SKM-1 treated with dmso at 0.1 percent for 144 hours (cell line): Measurements from ENCODE around the gene ARL15.

Experiments used
- DNase-seq: peaks from one replicate; lab custom pipeline; 2025; ENCODE audit not compliant: unreplicated experiment; lab: John Stamatoyannopoulos, UW

ARL15 gene

GRCh38 chr5:54254482-54255198 lies 55.7 kb downstream of the ARL15 start:
- DNase-seq, result no peak

GRCh38 chr5:54251981-54252380 lies 58.4 kb downstream of the ARL15 start:
- DNase-seq, result no peak

- DNase-seq, result peak; percentile 73
Observed at GRCh38 chr5:54249210-54250028, 61.0 kb downstream of the ARL15 start.

- DNase-seq, result no peak
Observed at GRCh38 chr5:54247226-54247625, 63.1 kb downstream of the ARL15 start.

- DNase-seq, result peak; percentile 14
Observed at GRCh38 chr5:54243483-54244080, 66.8 kb downstream of the ARL15 start.

GRCh38 chr5:54242297-54242696 lies 68.1 kb downstream of the ARL15 start:
- no peak for DNase-seq

- peak; percentile 16 for DNase-seq
Observed at GRCh38 chr5:54234304-54234933, 76.0 kb downstream of the ARL15 start.

GRCh38 chr5:54230936-54231685 lies 79.3 kb downstream of the ARL15 start:
- no peak for DNase-seq

GRCh38 chr5:54229041-54229780 lies 81.2 kb downstream of the ARL15 start:
- DNase-seq, result peak; percentile 24

GRCh38 chr5:54227759-54228158 lies 82.6 kb downstream of the ARL15 start:
- no peak for DNase-seq

GRCh38 chr5:54227109-54227508 lies 83.3 kb downstream of the ARL15 start:
- no peak for DNase-seq

- no peak for DNase-seq
Observed at GRCh38 chr5:54226215-54226614, 84.2 kb downstream of the ARL15 start.

GRCh38 chr5:54224103-54224826 lies 86.1 kb downstream of the ARL15 start:
- no peak for DNase-seq

- DNase-seq, result no peak
Observed at GRCh38 chr5:54222336-54222735, 88.0 kb downstream of the ARL15 start.

GRCh38 chr5:54221135-54221534 lies 89.2 kb downstream of the ARL15 start:
- DNase-seq, result no peak

- no peak for DNase-seq
Observed at GRCh38 chr5:54220230-54221040, 89.9 kb downstream of the ARL15 start.

GRCh38 chr5:54217826-54218503 lies 92.4 kb downstream of the ARL15 start:
- peak; percentile 57 for DNase-seq

- DNase-seq, result no peak
Observed at GRCh38 chr5:54215233-54215736, 95.1 kb downstream of the ARL15 start.
